GM19023 (cell line): Measurements from ENCODE around the gene PHYH.
"Not testable (repeated sequence)": the region's sequence is repeated elsewhere in the genome, so short reads cannot be mapped to it uniquely, and the experiment has no call there.

Source experiments
- ATAC-seq: cut with Tn5 transposase; IDR thresholded peaks from one replicate; pipeline ENCODE4 v1.9.1; 2021; ENCODE audit warnings: mild to moderate bottlenecking, moderate library complexity; ENCODE audit not compliant: unreplicated experiment

PHYH gene

GRCh38 chr10:13299437-13300287 is at the start of gene PHYH:
PHYH (minus strand) TSS chr10:13300064; CDS start chr10:13300042, 22 bp downstream.
- peak; percentile 72 for ATAC-seq

GRCh38 chr10:13348216-13349017 is 48.6 kb upstream of the PHYH start, which contains the start of gene SEPHS1:
SEPHS1 (minus strand) TSS chr10:13348293; CDS start chr10:13344950, 3,343 bp downstream.
- peak; percentile 64 for ATAC-seq

- peak; percentile 62 for ATAC-seq
Measured at GRCh38 chr10:13347500-13348156, 47.8 kb upstream of the PHYH start.

GRCh38 chr10:13347043-13347499 is 47.2 kb upstream of the PHYH start:
- ATAC-seq = peak; percentile 22

- ATAC-seq = no peak
Measured at GRCh38 chr10:13346283-13347042, 46.6 kb upstream of the PHYH start.

- ATAC-seq = peak; percentile 94
Measured at GRCh38 chr10:13340626-13341376, 40.9 kb upstream of the PHYH start.

GRCh38 chr10:13340068-13340467 is 40.2 kb upstream of the PHYH start:
- no peak for ATAC-seq

GRCh38 chr10:13338390-13339110 is 38.7 kb upstream of the PHYH start:
- no peak for ATAC-seq

GRCh38 chr10:13337827-13338196 is 37.9 kb upstream of the PHYH start:
- no peak for ATAC-seq

GRCh38 chr10:13337128-13337826 is 37.4 kb upstream of the PHYH start:
- ATAC-seq = no peak

- no peak for ATAC-seq
Measured at GRCh38 chr10:13335881-13336280, 36.0 kb upstream of the PHYH start.

- no peak for ATAC-seq
Measured at GRCh38 chr10:13334556-13334955, 34.7 kb upstream of the PHYH start.

GRCh38 chr10:13331646-13332045 is 31.8 kb upstream of the PHYH start:
- ATAC-seq = no peak

- ATAC-seq = not testable (repeated sequence)
Measured at GRCh38 chr10:13330980-13331379, 31.1 kb upstream of the PHYH start.

GRCh38 chr10:13329565-13329964 is 29.7 kb upstream of the PHYH start:
- ATAC-seq = no peak

GRCh38 chr10:13328613-13329012 is 28.7 kb upstream of the PHYH start:
- no peak for ATAC-seq

- no peak for ATAC-seq
Measured at GRCh38 chr10:13328126-13328525, 28.3 kb upstream of the PHYH start.

GRCh38 chr10:13327534-13327933 is 27.7 kb upstream of the PHYH start:
- no peak for ATAC-seq
